ENCODE measurements around the gene AGAP1.

AGAP1 gene

DNA sequence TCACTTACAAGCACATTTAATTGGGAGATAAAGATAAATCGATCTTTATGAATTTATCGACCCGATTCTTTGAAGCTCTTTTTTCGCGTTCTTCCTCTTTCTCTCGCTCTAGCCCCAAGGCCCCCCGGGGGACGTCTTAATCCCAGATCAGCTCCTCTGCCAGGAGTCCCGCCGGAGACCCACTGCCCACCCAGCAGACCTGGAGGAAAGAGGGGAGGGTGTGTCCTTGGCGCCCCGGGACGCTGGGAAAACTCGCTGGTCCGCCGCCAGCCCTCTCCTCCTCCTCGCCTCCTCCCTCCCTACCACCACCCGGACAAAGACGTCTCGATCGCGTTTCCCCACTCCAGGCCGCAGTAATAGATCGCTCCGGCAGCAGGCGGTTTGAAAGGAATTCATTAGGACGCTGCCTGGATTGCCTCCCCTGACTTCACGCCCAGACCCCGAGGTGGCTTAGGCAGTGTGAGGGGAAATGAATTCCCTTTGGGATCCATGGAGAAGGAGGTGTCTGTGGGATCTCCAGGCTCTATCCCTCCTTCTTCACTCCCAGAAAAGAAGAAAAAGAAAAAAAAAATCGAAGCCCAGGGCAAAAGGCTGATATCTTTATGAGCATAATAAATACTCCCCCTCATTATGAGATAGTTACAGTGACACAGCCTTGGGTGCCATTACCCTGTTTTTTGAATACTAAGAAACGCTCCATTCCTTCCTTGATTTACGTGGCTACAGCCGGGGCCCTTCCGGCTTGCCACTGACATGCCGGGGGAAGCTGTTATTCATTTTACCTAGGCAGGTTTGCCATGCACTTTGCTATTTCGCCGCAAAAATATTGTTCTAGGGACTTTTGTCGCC lies 676.1 kb downstream of the AGAP1 start:
- Histone ChIP-seq H3K4me3 (0 out of 2 replicates have a peak overlapping the region, but pooled peaks have one; percentile 6), H3K27ac (no peak overlapping the region), H3K4me2 (no peak overlapping the region), H4K20me1 (peaks cover 100% of the 10 kb centered on the region), H3K9me3 (peaks cover 31% of the 10 kb centered on the region; the same call in 1 of the 2 replicates), H3K4me1 (peaks cover 45% of the 10 kb centered on the region), H3K27me3 (peaks cover 100% of the 10 kb centered on the region), H3K9ac (no peak overlapping the region), H3K36me3 (no peaks in the 10 kb centered on the region)
- no peak for TF ChIP-seq Cebpa-rat (IDR thresholded peaks at IDR 0.05)

DNA sequence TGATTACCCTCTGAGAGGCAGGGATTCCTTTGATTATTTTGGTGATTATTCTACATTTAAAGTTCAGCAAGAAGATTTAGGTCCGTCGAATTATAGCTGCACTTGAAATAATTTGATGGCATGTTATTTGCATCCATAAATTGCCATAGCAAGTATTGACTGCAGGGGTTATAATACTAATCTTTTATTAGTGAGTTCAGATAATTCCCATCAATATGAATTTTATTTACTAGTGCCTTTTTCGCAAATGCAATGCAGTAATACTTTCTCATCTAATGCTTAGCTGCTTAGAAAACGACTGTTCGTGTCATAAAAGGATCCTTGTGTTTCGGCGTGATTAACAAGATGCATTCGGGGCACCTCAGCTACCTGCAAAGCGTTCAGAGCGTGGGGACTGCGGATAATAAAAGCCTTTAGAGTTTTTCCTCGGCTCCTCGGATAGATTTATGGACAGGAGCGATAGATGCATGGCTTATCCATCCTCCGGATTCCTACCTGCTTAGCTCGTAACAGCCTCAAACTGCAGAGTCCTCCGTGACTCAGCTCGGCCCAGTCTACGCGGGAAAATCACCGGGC lies 676.8 kb downstream of the AGAP1 start:
- Histone ChIP-seq H3K9me3 (peaks cover 31% of the 10 kb centered on the region; the same call in 1 of the 2 replicates), H3K27me3 (peaks cover 100% of the 10 kb centered on the region), H3K4me2 (no peak overlapping the region), H3K9ac (no peak overlapping the region), H3K27ac (no peak overlapping the region), H3K36me3 (no peaks in the 10 kb centered on the region), H3K4me3 (no peak overlapping the region), H3K4me1 (peaks cover 45% of the 10 kb centered on the region), H4K20me1 (peaks cover 99% of the 10 kb centered on the region)
- TF ChIP-seq Cebpa-rat (IDR thresholded peaks at IDR 0.05), result no peak

DNA sequence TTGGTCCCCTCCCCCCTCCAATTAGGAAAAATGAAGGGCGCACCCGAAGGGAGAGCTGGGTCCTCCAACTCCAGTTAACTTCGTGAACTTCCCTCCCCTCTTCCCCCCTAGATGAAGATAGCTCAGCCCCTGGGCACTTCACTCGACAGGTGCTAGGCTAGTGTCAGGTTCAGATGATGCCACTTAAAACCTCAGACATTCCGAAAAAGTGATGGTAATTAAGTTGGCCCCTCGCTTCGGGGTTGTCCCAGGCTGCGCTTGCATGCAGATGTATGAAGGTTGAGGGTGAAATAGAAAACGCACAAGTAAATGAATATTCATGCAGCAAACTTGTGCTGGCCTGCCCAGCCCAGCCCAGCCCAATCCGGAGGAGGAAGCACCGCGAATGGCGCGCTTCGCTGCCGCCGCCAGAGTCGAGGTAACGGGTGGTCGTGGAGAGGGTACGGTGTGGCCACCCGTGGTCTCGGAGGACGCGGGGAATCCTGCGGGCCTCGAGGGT lies 677.4 kb downstream of the AGAP1 start:
- H3K4me2 ChIP-seq, result no peak overlapping the region
- H3K9me3 ChIP-seq, result peaks cover 31% of the 10 kb centered on the region; the same call in 1 of the 2 replicates
- H3K27me3 ChIP-seq, result peaks cover 100% of the 10 kb centered on the region
- TF ChIP-seq Cebpa-rat (IDR thresholded peaks at IDR 0.05), result no peak
- no peak overlapping the region for H3K27ac ChIP-seq
- peaks cover 97% of the 10 kb centered on the region for H4K20me1 ChIP-seq
- H3K4me3 ChIP-seq, result no peak overlapping the region
- H3K4me1 ChIP-seq, result peaks cover 41% of the 10 kb centered on the region
- H3K36me3 ChIP-seq, result no peaks in the 10 kb centered on the region
- H3K9ac ChIP-seq, result no peak overlapping the region

DNA sequence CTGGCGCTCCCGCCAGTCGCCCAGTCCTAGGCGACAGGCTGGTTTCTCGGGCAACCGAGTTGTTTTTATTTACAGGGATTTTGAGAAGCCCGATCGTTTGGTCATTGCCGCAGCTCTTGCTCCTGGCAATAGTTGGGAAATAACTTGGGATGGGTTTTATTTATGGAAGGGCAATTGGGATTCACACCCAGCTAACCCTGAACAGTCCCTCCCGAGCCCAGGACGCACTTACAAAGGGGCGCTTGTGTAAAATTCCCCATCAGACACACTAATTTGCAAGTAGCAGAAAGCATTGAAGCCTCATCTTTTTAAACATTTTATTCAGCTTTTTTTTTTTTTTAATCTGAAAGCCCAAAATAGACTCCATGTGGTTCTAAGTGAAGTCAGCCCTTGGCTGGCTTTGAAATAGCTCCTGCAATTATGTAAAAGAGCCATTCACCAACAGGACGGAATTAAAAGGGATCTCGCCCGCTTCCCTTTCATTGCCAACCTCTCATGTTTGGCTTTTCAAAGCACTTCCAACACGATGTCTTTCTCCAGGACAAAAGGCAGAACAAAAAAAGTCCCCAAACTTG lies 677.9 kb downstream of the AGAP1 start:
- Histone ChIP-seq H3K4me3 (no peak overlapping the region), H3K9ac (no peak overlapping the region), H3K9me3 (peaks cover 31% of the 10 kb centered on the region; the same call in 1 of the 2 replicates), H3K4me1 (peaks cover 35% of the 10 kb centered on the region), H3K36me3 (no peaks in the 10 kb centered on the region), H3K4me2 (no peak overlapping the region), H3K27me3 (peaks cover 100% of the 10 kb centered on the region), H4K20me1 (peaks cover 96% of the 10 kb centered on the region), H3K27ac (no peak overlapping the region)
- no peak for TF ChIP-seq Cebpa-rat (IDR thresholded peaks at IDR 0.05)

DNA sequence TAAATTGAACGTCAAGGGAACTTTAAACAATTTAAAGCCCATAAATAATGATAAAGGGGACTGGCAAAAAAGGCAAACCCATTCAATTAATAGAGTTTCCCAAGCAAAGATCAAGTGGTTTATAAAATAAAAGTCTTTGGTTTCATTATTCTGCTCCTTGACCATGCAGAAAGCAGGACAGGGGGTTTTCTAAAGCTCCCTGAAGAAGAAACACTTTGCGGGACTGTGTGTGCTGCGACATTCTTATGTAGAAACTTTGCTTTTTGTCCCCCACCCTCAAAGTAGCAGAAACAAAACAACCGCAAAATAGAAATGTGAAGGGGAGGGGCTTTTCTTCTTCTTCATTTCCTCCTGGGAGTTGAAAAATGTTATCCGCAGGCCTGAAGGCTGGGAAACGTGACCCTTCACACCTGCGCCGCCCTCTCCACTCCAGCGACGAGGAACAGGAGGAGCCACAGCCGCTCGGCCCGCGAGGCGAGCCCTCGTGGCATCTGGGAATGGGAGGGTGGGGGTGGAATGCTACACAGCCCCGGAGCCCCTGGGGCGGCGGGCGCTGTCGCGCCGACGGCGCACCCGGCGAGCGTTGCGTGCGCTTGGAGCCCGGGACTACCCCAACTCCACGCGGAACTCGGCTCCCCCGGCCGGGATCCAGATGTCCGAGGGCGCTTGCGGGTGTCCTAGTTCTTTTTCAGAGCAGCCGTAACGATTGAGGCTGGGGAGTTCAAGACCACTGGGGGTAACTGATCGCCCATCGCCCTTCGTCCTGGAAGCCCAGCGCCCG lies 678.6 kb downstream of the AGAP1 start:
- Histone ChIP-seq H3K9ac (no peak overlapping the region), H3K27me3 (peaks cover 100% of the 10 kb centered on the region), H3K9me3 (peaks cover 31% of the 10 kb centered on the region; the same call in 1 of the 2 replicates), H3K4me3 (peak overlapping the region; percentile 43), H4K20me1 (peaks cover 94% of the 10 kb centered on the region), H3K27ac (no peak overlapping the region), H3K36me3 (no peaks in the 10 kb centered on the region), H3K4me2 (peak overlapping the region; percentile 51), H3K4me1 (peaks cover 29% of the 10 kb centered on the region)
- no peak for TF ChIP-seq Cebpa-rat (IDR thresholded peaks at IDR 0.05)

DNA sequence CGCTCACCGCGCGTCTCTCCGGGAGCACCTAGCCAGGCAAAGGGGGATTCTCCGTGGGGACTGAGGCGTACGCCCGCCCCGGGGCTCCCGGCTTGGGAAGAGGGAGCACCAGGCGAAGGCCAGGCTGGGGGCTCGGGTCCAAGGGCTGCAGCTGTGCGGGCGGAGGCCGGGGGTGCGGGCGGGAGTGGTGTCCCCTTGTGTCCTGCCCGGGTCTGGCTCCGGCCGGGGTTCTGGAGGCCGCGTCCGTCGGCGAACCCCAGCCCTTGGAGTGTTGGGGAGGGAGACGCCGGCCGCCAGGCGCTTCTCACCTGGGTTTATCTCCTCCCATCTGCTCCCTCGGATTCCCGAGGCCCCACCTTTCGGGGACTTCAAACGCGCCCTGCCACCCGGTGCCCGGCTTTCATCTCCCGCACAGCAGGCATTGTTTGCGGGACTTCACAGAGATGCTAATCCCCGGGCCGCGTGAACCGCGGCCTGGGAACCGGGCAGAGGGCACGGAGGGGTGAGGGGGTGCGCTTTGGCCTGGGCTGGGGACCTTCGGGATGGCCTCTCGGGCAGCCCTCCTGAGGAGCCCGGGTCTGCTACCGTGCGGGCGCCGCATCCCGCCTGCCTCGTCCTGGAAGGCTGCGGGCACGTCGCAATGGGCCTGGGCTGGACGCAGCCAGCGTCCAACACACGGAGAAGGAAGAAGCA lies 679.3 kb downstream of the AGAP1 start:
- Histone ChIP-seq H3K36me3 (no peaks in the 10 kb centered on the region), H3K27ac (no peak overlapping the region), H3K4me2 (peak overlapping the region; percentile 51), H4K20me1 (peaks cover 94% of the 10 kb centered on the region), H3K4me1 (peaks cover 25% of the 10 kb centered on the region), H3K9me3 (peaks cover 37% of the 10 kb centered on the region), H3K9ac (no peak overlapping the region), H3K27me3 (peaks cover 100% of the 10 kb centered on the region), H3K4me3 (peak overlapping the region; percentile 43; the same call in 1 of the 2 replicates)
- no peak for TF ChIP-seq Cebpa-rat (IDR thresholded peaks at IDR 0.05)

DNA sequence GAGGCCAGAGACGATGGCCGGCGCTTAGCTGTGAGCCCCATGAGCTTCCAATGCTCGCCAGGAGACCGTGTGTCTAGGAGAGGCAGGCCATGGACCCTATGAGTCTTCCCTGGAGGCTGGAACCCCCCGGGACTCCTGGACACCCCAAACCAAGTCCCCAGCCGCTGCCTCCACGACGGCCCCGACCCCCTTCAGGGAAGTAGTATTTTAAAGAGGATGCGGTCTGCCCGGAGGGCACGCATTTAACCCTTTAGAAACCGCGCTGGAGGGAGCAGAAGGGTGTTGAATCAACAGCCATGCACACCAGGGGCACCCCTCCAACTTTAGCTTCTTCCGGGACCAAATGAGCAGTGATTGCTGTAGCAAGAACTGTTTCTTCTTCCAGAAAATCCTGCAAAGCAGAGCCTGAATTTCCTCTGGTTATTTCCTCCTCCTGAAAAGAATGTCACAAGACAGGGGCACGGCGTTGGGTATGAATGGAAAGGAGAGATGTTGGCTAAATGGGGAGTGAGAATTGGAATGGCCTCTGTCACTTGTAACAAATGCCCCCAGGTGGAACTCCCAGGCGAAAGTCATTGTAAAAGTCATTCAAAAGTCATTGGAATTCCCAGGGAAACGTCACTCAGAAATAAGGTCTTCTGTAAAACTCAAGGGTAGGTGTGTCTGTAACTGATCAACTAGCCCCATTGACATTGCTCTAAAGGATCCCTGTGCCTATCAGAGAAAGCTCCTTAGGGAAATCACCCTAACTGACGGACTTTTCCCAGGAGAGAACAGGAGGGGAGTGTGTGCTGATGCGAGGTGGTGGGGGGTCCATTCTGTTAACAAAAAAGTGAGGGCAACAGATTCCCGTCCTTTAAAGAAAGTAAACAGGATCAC lies 680.1 kb downstream of the AGAP1 start:
- H3K9ac ChIP-seq, result no peak overlapping the region
- no peaks in the 10 kb centered on the region for H3K36me3 ChIP-seq
- peaks cover 100% of the 10 kb centered on the region for H3K27me3 ChIP-seq

DNA sequence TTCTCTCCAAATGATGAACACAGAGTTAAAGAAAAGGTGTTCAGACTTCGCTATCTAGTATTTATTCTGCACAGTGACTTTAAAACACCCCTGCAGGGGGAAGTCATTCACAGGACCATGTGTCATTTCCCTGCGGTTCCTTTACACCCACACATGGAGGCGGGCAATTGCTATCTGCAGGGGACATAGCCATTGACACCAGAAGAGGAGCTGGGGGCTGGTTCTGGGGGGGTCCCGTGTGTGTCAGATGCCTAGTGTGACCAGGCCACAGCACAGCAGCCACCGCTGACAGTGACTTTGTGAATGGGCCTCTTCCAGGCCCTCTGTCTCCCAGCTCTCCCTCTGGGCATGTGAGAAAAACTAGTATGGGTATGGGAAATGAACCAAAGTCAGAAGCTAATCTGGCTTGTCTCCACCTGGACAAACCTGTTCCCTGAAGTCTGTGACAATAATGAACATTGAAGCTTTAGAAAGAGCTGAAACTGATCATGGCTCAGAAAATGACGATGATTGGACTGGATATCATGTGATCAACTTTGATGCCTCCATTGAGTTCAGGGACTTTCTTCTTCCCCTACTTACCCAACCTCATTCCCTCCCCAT lies 681.8 kb downstream of the AGAP1 start:
- Histone ChIP-seq H4K20me1 (peaks cover 83% of the 10 kb centered on the region), H3K27me3 (peaks cover 100% of the 10 kb centered on the region)
- TF ChIP-seq Cebpa-rat (IDR thresholded peaks at IDR 0.05), result no peak

More for the DNA sequence above, 680.1 kb downstream of the AGAP1 start:
- H3K27ac ChIP-seq, result no peak overlapping the region
- no peak overlapping the region for H3K4me2 ChIP-seq
- TF ChIP-seq Cebpa-rat (IDR thresholded peaks at IDR 0.05), result no peak
- peaks cover 93% of the 10 kb centered on the region for H4K20me1 ChIP-seq
- peaks cover 40% of the 10 kb centered on the region for H3K9me3 ChIP-seq
- H3K4me1 ChIP-seq, result peaks cover 26% of the 10 kb centered on the region; the same call in 1 of the 2 replicates
- H3K4me3 ChIP-seq, result no peak overlapping the region

More for the DNA sequence above, 681.8 kb downstream of the AGAP1 start:
- no peak overlapping the region for H3K4me2 ChIP-seq
- H3K36me3 ChIP-seq, result no peaks in the 10 kb centered on the region
- H3K4me3 ChIP-seq, result no peak overlapping the region
- no peak overlapping the region for H3K9ac ChIP-seq
- H3K9me3 ChIP-seq, result peaks cover 30% of the 10 kb centered on the region
- H3K4me1 ChIP-seq, result peaks cover 26% of the 10 kb centered on the region; the same call in 1 of the 2 replicates
- H3K27ac ChIP-seq, result no peak overlapping the region
